Keratinocyte (primary cell): ENCODE results near the gene MEGF11.

Experiments
- EZH2 ChIP-seq: IDR thresholded peaks from one replicate; pipeline ENCODE4 v1.6.1; 2012; ENCODE audit warnings: inconsistent platforms, mild to moderate bottlenecking, low read length, moderate library complexity
- TF ChIP-seq, protein P1 (sequence below), 3 experiments: IDR thresholded peaks in 1 of 3; conservative IDR thresholded peaks in 1 of 3; optimal IDR thresholded peaks in 1 of 3; 2 replicates in 2 of 3; 3 replicates in 1 of 3; pipeline versions ENCODE3 to v1.5.1; 2011; ENCODE audit warnings: low read length in 3 of 3, mild to moderate bottlenecking in 3 of 3, moderate library complexity in 2 of 3, control low read depth in 1 of 3, inconsistent platforms in 1 of 3; ENCODE audit not compliant: insufficient read depth in 2 of 3; ENCODE audit errors: extremely low read depth in 1 of 3

DNA sequence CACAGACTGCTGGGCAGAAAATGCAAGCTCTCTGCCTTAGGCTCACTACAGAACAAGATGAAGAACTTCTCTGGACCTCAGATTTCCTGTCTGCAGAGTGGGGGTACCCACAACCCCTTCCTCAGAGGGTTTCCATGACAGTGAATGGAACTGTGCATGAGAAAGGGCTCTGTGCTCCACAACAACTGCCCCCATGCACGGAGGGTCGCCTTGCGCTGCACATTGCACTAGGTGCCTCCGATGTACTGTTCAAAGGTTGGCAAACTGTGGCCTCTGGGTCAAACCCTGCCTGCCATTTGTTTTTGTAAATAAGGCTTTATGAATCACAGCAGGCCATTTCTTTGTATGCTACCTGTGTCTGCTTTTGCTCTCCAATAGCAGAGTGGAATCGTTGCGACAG is 212.3 kb downstream of the MEGF11 start:
- TF ChIP-seq, protein P1, sequence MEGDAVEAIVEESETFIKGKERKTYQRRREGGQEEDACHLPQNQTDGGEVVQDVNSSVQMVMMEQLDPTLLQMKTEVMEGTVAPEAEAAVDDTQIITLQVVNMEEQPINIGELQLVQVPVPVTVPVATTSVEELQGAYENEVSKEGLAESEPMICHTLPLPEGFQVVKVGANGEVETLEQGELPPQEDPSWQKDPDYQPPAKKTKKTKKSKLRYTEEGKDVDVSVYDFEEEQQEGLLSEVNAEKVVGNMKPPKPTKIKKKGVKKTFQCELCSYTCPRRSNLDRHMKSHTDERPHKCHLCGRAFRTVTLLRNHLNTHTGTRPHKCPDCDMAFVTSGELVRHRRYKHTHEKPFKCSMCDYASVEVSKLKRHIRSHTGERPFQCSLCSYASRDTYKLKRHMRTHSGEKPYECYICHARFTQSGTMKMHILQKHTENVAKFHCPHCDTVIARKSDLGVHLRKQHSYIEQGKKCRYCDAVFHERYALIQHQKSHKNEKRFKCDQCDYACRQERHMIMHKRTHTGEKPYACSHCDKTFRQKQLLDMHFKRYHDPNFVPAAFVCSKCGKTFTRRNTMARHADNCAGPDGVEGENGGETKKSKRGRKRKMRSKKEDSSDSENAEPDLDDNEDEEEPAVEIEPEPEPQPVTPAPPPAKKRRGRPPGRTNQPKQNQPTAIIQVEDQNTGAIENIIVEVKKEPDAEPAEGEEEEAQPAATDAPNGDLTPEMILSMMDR (optimal IDR thresholded peaks at IDR 0.05 in 1 of 3, IDR thresholded peaks at IDR 0.05 in 1 of 3, conservative IDR thresholded peaks at IDR 0.05 in 1 of 3; ENCODE audit: extremely low read depth in 1 of 3, insufficient read depth in 2 of 3, low read length in 3 of 3): no peak
- TF ChIP-seq EZH2: no peak
